Measurements from ENCODE around the gene CORO7.

CORO7 gene

GRCh38 chr16:4319454-4320421 lies 96.7 kb downstream of the CORO7 start:
- Histone ChIP-seq H3K4me1 (peaks cover 60 to 90% (median 83%) of the 10 kb centered on the region in 10 experiments), H4K20me1 (peaks cover 44 to 87% (median 84%) of the 10 kb centered on the region in 11 experiments; a peak in 21 of 22 replicates), H3K27ac (peak overlapping the region in 2 of 11 experiments; percentile 15 to 17; a peak in 3 of 22 replicates), H3K27me3 (peaks cover 6 to 7% (median 7%) of the 10 kb centered on the region in 11 experiments), H3K9ac (peak overlapping the region in 8 of 11 experiments; percentile 10 to 87 (median 28); a peak in 12 of 22 replicates), H3K36me3 (no peaks in the 10 kb centered on the region), H3K9me3 (replicated peaks in 1 of 11) (no peaks in the 10 kb centered on the region), H3K4me3 (peak overlapping the region in 3 of 10 experiments; percentile 2 to 29 (median 21); a peak in 5 of 20 replicates), H3K4me2 (peak overlapping the region; percentile 89 to 100 (median 99))
- no peak for TF ChIP-seq Cebpa-rat (IDR thresholded peaks at IDR 0.05)

GRCh38 chr16:4318967-4319366 lies 97.4 kb downstream of the CORO7 start:
- no peaks in the 10 kb centered on the region for H3K9me3 ChIP-seq (replicated peaks in 1 of 11)
- H3K4me3 ChIP-seq: no peak overlapping the region; a peak in 2 of 20 replicates
- peak overlapping the region; percentile 89 to 100 (median 99) for H3K4me2 ChIP-seq
- H3K27me3 ChIP-seq: peaks cover 14 to 15% (median 14%) of the 10 kb centered on the region in 11 experiments
- H3K4me1 ChIP-seq: peaks cover 55 to 86% (median 80%) of the 10 kb centered on the region in 10 experiments
- no peak for TF ChIP-seq Cebpa-rat (IDR thresholded peaks at IDR 0.05)
- peak overlapping the region in 1 of 11 experiments; percentile 34; a peak in 2 of 22 replicates for H3K27ac ChIP-seq
- H3K36me3 ChIP-seq: no peaks in the 10 kb centered on the region
- peaks cover 36 to 85% (median 76%) of the 10 kb centered on the region in 11 experiments; a peak in 21 of 22 replicates for H4K20me1 ChIP-seq
- peak overlapping the region in 8 of 11 experiments; percentile 10 to 89 (median 60); a peak in 10 of 22 replicates for H3K9ac ChIP-seq

GRCh38 chr16:4318451-4318910 lies 97.9 kb downstream of the CORO7 start:
- Histone ChIP-seq H3K4me2 (peak overlapping the region; percentile 89 to 100 (median 99)), H4K20me1 (peaks cover 31 to 80% (median 71%) of the 10 kb centered on the region in 11 experiments; a peak in 21 of 22 replicates), H3K27me3 (peaks cover 19 to 20% (median 19%) of the 10 kb centered on the region in 11 experiments), H3K4me1 (peaks cover 50 to 86% (median 78%) of the 10 kb centered on the region in 10 experiments), H3K27ac (peak overlapping the region in 1 of 11 experiments; percentile 34; a peak in 2 of 22 replicates), H3K9me3 (replicated peaks in 1 of 11) (no peaks in the 10 kb centered on the region), H3K9ac (peak overlapping the region in 7 of 11 experiments; percentile 10 to 89 (median 79); a peak in 11 of 22 replicates), H3K4me3 (no peak overlapping the region; a peak in 1 of 20 replicates), H3K36me3 (no peaks in the 10 kb centered on the region)
- no peak for TF ChIP-seq Cebpa-rat (IDR thresholded peaks at IDR 0.05)

GRCh38 chr16:4317532-4318450 lies 98.6 kb downstream of the CORO7 start:
- H3K36me3 ChIP-seq: no peaks in the 10 kb centered on the region
- no peaks in the 10 kb centered on the region for H3K9me3 ChIP-seq (replicated peaks in 1 of 11)
- peak overlapping the region; percentile 66 to 89 (median 78); a peak in 19 of 22 replicates for H3K9ac ChIP-seq
- no peak for TF ChIP-seq Cebpa-rat (IDR thresholded peaks at IDR 0.05)
- peaks cover 30 to 73% (median 64%) of the 10 kb centered on the region in 11 experiments; a peak in 21 of 22 replicates for H4K20me1 ChIP-seq
- peak overlapping the region; percentile 61 to 78 (median 70) for H3K4me3 ChIP-seq
- peak overlapping the region; percentile 89 to 100 (median 99) for H3K4me2 ChIP-seq
- peak overlapping the region in 3 of 11 experiments; percentile 72 to 78 (median 75); a peak in 3 of 22 replicates for H3K27ac ChIP-seq
- H3K27me3 ChIP-seq: peaks cover 25 to 27% (median 26%) of the 10 kb centered on the region in 11 experiments
- H3K4me1 ChIP-seq: peaks cover 48 to 80% (median 72%) of the 10 kb centered on the region in 10 experiments

- H3K27ac ChIP-seq: peak overlapping the region in 10 of 11 experiments; percentile 43 to 78 (median 66); a peak in 19 of 22 replicates
These were observed 99.4 kb downstream of the CORO7 start for GRCh38 chr16:4316864-4317531.

GRCh38 chr16:4316108-4316863 lies 100.1 kb downstream of the CORO7 start:
- no peak for TF ChIP-seq Cebpa-rat (IDR thresholded peaks at IDR 0.05)
- Histone ChIP-seq H3K4me2 (peak overlapping the region; percentile 89 to 100 (median 99)), H3K9ac (peak overlapping the region; percentile 66 to 89 (median 78)), H3K27ac (peak overlapping the region in 10 of 11 experiments; percentile 43 to 78 (median 66); a peak in 20 of 22 replicates), H3K4me1 (peaks cover 48 to 65% (median 61%) of the 10 kb centered on the region in 10 experiments), H3K9me3 (replicated peaks in 1 of 11) (no peaks in the 10 kb centered on the region), H3K36me3 (no peaks in the 10 kb centered on the region), H3K4me3 (peak overlapping the region; percentile 61 to 78 (median 70)), H3K27me3 (peaks cover 25 to 30% (median 27%) of the 10 kb centered on the region in 11 experiments), H4K20me1 (peaks cover 30 to 58% (median 50%) of the 10 kb centered on the region in 11 experiments; a peak in 21 of 22 replicates)

More at GRCh38 chr16:4316864-4317531, 99.4 kb downstream of the CORO7 start:
- Histone ChIP-seq H3K27me3 (peaks cover 25 to 30% (median 27%) of the 10 kb centered on the region in 11 experiments), H3K4me2 (peak overlapping the region; percentile 89 to 100 (median 99)), H3K36me3 (no peaks in the 10 kb centered on the region), H3K4me1 (peaks cover 48 to 72% (median 65%) of the 10 kb centered on the region in 10 experiments), H3K9me3 (replicated peaks in 1 of 11) (no peaks in the 10 kb centered on the region), H4K20me1 (peaks cover 30 to 65% (median 57%) of the 10 kb centered on the region in 11 experiments; a peak in 21 of 22 replicates), H3K4me3 (peak overlapping the region; percentile 61 to 78 (median 70)), H3K9ac (peak overlapping the region; percentile 66 to 89 (median 78))
- TF ChIP-seq Cebpa-rat (IDR thresholded peaks at IDR 0.05): no peak

All from BLaER1 treated with 17β-estradiol and CSF1 and Interleukin-3, amounts not matched to agents 10 nM and 100 nM (cell line).